GM19455 (cell line): ENCODE data around the gene ZNF541.

Source experiments
- ATAC-seq: cut with Tn5 transposase; IDR thresholded peaks from one replicate; pipeline ENCODE4 v1.9.1; 2021; ENCODE audit not compliant: unreplicated experiment

The ZNF541 gene

DNA sequence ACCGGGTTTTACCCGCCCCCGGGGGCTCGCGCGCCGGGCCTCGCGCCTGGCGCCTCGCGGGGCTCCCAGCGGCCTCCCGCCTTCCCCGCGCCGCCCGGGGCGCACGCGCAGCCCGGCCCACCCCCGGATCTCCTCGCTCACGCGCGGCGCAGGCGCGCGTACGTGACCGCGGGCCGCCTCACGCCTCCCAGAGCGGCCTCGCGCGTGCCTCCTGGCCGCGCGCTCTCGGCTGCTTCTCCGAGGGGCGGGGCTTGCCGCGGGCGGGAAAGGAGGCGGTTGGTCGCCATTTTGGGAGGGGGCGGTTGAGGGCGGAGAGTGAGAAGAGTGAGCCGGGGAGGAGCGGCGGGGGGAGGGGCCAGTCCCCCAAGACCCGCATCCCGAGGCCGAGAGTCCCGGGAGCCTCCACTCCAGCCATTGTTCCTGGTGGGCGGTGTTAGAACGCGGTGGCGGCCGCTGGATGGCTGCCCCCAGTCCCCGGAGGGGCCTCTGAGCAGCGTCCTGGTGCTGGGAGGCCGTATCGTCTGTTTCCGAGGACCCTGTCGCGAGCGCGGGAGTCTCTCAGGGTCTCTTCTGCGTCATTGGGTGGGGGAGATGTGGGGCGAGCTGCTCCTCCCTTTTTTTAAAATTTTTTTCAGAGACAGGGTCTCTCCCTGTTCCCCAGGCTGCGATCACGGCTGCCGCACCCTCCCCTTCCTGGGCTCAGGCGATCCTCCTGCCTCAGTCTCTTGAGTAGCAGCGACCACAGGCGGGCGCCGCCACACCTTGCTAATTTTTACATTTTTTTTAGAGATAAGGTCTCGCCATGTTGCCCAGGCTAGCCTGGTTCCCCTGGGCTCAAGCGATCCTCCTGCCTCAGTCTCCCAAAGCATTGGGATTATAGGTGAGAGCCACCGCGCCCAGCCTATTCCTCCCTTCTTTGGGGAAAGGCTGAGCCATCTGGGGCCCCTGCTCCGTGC is at the start of gene ZNF541:
Gene ZNF541, minus strand, starts transcription at position 78 of the 956 bp plus-strand sequence. CDS start 17,292 bp downstream, outside the sequence.
- ATAC-seq: no peak

GRCh38 chr19:47619763-47620162 is 46.8 kb upstream of the ZNF541 start:
- no peak for ATAC-seq

DNA sequence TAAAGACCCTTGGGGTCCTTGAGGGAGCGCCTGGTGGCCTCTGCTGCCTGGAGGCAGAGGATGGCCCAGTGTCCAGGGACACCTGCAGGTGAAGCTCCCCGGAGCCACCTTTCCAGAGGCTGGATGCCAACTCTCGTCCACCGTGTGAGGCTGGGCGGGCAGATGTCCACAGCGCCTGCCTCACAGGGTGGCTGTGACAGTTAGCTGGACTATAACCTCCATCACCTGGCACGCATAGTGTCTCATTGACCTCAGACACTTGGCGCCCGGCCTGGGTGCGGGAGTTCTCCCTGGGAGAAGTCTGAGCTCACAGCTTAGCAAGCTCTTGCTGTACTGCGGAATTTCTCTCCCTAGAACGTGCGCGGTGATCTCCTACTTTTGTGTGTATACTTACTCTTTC is 45.8 kb upstream of the ZNF541 start:
- ATAC-seq: no peak

DNA sequence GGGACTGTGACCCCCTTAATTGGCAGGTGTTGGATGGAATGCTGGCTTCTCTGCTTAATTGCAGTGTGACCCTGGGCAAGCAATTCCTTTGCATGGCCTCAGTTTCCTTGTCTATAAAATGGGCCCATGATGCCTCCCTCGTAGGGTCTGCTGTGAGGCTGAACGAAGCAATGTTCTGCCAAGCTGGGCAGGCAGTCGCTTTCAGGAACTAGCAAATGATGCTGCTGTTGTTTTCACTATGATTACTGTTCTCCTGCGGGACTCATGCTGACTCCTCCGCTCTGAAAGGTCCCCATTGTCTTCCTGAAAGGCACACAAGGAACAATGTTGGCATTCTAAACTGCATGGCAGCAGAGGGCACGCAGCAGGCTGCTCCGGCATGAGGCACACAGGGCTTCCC is 42.8 kb upstream of the ZNF541 start:
- ATAC-seq: no peak

DNA sequence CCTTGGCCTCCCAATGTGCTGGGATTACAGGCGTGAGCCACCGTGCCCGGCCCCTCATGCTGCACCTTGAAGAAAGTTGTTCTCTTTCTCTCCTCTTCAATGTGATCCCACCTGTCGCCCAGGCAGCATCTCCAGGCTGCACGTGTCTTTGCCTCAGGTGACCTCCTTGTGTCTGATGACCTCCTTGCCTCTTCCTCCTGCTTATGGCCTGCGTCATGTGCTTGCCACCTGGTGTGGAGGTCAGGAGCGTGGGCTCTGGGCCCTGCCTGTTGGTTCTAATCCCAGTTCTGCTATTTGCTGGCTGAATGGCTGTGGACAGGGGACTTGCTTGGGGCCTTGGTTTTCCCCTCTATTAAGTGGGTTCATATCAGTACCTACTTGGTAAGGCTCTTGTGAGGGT is 42.3 kb upstream of the ZNF541 start:
- no peak for ATAC-seq

GRCh38 chr19:47614559-47614958 is 41.6 kb upstream of the ZNF541 start:
- no peak for ATAC-seq

DNA sequence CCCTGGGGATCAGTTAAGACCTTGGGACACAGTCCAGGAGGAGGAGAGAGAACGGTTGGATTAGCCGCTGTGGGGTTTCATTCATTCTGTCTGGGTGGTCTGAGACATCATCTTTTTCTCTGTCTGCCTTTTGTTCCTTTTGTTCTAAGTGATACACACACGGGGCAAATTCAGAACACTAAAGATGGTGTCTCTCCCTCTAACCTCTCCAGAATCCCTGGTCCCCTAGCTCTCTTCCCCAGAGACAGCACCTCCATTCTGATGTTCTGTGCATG is 41.0 kb upstream of the ZNF541 start:
- ATAC-seq: no peak

DNA sequence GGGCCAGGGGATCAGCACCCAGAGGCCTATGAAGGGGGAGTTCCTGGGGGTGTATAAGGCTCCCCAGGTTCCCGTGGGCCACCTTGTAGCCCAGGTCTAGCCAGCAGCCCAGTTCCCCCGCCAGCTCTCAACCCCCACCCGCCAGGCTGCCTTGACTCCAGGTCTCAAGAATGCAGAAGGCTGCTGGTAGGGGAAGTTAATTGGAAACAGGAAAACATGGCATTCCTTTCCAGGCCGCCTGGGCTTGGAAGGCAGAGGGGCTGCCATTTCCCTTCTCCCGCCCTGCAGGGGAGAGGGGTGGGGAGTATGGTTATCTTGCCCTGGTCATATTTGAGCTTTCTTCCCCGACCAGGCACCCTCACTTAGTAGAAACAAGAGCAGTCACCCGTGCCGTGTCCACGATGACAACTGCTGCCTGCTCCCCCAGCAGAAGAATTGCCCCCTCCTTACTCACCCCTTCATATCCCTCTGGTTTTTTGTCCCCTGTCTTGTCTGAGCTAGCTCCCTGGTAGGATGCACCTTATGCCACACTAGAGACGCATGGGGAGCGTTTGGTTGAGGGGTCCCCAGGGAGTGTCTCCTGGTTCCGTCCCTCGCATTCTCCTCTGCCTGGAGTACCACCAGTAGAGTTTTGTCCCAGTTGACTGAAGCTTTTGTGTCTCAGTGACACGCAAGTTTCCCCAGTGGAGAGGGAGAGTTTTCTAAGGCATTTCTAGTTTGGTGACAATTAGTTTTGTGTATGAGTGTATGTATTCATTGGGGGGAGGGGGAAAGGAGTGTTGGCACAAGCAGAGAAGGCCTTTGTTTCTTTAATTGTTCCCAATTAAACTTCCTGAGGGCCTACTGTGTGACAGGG is 40.4 kb upstream of the ZNF541 start:
- no peak for ATAC-seq

DNA sequence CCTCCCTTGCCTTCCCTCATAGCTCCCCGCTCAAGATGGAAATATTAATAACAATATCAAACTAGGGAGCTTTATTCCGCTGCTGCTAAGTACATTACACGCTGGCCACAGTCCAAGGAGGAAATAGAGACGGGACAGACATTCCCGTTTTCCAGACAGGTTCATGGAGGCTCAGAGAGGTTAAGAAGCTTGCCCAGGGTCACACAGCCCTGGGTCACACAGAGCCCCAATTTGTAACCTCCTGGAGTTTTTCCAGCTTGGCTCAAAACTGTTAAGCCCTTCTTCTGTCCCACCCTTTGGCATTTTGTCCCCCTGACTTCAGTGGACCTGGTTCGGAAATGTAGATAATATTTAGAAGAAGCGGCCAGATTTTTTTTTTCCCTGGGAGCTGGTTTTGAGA is 38.0 kb upstream of the ZNF541 start:
- ATAC-seq: no peak

DNA sequence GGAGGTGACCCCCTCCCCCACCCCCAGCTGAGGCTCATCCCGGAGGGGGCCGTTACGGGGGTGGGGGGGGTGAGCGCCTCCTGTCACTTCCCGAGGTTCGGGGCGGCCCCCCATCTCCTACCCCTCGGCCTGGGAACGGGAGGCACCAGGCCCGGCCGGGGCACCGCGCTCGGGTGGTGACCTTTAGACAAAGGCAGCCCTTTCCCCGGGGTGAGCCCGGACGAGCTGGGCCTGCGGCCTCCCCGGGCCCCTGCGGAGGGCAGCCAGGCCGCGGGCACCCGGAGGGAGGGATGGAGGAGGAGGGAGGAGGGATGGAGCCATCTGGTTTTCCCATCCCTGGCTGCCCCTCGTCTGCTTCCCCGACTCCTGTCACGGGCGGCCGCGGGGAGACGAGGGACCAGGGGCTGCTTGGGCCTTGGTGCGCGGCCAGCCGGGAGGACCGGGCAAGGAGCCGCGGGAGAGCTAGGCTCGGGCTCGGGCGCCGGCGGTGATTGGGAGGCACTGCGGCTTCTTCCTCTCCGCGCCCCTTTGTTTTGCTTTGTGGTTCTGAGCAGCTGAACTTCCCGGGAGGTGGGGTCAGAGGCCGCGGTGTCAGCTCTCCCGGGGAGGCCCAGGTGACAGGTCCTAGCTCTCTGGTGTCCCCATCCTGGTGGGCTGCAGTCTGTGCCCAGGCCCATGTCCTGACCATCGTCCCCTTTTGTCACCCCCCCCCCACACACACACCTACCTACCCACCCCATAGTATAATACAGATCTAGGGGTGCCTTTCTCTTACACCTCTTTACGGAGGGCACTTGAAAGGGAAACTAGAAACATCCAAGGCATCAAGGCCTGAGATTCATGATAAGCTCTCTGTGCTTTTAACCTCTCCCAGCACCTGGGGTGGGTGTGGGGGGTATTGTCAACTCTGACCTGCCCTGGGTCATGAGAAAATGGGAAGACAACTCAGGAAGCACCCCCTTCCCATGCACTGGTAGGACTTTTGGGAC is 37.3 kb upstream of the ZNF541 start:
- no peak for ATAC-seq

GRCh38 chr19:47608969-47609905 is 36.3 kb upstream of the ZNF541 start, which contains the start of gene BICRA:
Gene BICRA, plus strand, starts transcription at chr19:47609134. Its CDS starts 64,441 bp downstream, at chr19:47673575.
- peak; percentile 37 for ATAC-seq

DNA sequence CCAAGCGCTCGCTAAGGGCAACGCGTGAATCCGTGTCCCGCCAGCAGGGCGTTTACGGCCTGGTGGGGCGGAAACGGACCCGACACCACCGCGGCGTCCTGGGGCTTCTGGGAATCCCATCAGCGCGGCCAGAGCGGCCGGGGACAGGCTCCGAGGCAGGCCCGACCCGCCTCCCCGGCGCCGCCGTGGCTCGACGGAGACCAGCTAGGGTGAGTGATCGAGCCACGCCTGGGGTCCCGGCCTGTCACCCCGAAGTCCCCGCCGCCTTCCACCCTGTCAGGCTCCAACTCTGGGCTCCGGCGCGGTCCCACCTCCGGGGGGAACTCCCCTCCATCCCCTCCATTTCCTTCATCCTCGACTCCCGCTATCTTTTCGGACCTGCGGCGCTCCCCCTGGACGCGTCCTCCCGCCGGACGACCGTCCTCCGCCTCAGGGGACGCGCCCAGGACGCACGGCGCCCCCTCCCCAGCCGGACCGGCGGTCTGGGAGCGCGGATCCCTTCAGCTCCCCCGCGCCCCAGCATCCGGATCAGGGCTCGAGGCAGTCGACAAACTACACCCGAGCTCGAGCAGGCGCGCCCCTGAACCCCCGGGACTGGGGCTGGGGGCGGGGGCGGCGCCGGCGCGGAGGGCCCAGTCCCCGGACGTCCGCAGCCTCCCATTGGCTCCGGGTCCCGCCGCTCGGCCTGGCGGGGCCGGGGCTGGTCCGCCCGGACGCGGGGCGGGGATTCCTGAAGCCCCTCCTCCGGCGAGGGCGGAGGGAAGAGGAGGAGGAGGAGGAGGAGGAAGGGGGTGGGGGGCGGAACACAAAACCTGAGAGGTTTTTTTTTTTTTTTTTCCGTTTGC is 35.3 kb upstream of the ZNF541 start:
- ATAC-seq: peak; percentile 76

DNA sequence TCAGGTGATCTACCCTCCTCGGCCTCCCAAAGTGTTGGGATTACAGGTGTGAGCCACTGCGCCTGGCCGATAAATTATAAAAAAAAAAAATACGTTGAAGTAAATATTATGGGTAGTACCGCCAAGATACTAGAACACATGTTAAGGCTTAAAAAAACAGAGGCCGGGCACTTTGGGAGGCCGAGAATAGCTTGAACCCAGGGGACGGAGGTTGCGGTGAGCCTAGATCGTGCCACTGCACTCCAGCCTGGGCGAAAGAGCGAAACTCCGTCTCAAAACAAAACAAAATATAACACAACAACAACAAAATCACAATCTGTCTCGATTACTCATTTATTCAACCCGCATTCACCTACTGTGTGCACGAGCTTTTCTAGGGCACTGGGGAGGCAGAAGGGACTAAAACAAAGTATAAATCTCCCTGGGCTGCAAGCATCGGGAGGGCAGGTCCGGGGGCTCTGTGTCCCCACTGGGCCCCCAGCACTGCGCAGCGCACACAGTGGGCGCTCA is 34.7 kb upstream of the ZNF541 start:
- ATAC-seq: no peak

DNA sequence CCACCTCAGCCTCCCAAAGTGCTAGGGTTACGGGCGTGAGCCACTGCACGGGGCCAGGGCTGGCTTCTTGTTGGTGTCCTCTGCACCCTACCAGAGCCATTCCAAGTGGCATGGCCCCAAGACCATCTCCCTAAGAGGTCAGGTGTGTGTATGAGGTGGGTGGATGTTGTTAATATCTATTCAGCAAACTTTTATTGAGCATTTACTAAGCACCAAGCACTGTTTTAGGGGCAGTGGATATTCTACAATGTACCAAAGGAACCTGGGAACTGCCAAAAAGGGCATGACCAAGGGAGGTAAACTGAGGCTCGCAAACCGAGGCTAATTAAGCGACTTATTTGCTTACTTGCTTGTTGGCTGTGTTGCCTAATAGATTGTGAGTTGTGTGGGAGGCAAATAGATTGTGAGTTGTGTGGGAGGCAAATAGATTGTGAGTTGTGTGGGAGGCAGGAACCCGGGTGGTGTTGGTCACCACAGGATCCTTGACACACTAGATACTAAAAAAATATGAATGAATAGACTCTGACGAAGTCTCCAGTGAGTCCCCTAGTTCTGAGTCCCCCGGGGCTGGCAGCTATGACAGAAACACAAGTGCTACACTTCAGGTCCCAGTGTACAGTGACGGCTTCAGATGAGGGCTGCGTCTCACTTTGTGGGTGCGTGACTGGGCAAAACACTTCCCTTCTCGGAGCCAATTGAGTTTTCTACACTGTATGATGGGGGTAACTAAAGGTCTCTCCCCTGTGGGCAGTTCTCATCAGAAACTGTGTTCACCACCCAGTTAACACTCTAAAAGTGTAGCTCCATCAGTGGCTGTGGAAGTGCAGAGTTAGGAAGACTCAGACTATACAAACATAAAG is 31.0 kb upstream of the ZNF541 start:
- ATAC-seq: no peak

GRCh38 chr19:47601180-47601904 is 28.4 kb upstream of the ZNF541 start:
- no peak for ATAC-seq

DNA sequence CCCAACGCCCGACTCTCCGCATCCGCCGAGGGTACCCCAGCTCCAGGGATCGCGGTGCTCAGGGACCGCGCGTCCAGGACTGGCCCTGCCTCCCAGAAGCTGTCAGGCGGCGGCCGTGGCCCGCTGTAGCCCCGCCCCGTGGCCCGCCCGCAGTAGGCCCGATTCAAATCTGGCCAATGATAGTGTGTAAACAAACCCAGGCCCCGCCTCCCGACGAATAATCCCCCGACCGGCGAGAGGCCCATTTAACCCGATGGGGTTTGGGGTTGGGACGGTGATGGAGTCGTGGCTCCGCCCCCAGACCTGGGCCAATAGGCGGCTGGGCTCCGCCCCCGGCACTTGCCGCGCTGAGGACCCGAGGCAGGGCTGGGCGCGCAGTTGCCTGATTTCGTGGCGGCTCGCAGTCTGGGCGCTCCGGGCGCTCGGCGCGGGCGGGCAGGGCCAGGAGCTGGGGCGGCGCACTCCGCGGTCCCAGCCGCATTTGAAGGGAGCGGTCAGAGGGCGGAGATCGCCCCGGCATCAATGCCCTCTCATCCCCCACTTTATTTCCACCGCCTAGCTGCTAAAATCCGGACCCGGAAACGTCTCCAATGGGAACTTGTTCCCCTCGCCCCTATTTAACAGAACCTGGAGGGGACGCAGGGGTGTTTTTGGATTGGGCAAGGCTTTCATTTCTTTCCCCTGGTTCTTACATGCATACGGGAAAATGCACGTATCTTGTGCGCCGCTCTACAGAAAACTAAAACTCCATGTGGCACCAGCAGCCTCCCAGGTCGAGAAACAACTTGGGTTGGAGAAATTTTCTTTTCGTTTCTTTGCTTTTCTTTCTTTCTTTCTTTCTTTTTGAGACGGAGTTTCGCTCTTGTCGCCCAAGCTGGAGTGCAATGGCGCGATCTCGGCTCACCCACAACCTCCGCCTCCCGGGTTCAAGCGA is 27.6 kb upstream of the ZNF541 start:
- peak; percentile 91 for ATAC-seq
